ENCODE data around the gene SLC39A2. TPM values are rescaled to one million over a fixed set of nuclear protein-coding genes. Genes with fewer than 3 reads are reported as not detected.

SLC39A2 gene
- total and polyA plus RNA-seq, 9 of the 15 experiments (the other 6 are each of a cell fraction or from before 2014, with no cell fraction given) = 0.06 to 0.09 TPM; not detected in 7

DNA sequence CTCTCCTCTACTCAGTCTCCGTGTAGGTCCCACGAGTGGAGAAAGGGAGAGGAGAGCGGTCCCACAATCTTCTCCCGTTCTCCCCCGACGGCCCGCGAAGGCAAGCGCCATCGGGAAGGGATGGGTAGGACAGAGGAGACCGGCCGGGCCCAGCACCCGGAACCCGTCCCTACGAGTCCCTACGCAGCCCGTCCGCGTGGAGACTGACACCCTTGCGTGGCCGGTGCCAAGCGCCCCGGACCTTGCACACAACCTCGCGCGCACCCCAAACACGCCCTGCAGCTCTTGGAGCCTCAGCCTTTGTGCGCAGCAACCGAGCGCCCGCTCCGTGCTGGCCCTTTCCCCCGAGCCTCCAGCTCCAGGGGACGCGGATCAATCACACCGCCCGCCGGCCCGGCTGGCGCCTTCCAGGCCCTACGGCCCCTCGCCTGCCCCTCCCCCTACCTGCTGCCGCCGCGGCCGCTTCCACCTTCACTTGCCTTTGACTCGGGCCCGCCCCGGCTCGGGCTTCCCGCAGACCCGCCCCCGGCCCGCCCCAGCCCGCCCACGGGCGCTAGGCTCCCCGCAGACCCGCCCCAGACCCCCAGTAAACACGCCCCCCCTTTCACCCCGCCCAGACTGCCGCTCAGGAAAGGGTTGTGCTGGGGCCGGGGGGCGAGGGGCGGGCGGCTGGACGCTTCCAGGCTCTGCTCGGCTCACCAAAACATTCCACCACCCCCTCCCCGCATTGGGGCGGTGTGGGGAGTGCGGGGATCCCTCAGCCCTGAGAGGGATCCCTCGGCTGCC lies 25.7 kb downstream of the SLC39A2 start, which contains the start of gene NDRG2:
Gene NDRG2 (minus strand): TSS at position 477 of the 786 bp plus-strand sequence. CDS start 1,746 bp downstream, outside the sequence.
- ChIA-PET POLR2A (interaction anchor here (0.9 to 2.6 kb wide), 2 partner anchors 10 to 14 kb away, joined by 3 to 12 read pairs; no protein-coding TSS in a partner anchor), CTCF (ENCODE audit: low intra/inter-chr PET ratio) (no interaction called here)
- FAIRE-seq (no peak), ATAC-seq (peak; percentile 90), DNase-seq (ENCODE audit: extremely low read depth in 1 of 4, low spot score in 3 of 4) (peak; percentile 85 to 92 (median 91))
- BruUV-seq (replicated peaks) = TSS peak; percentile 67
- peaks cover 15% of the 10 kb centered on the region; the same call in 1 of the 3 replicates for H3K36me3 ChIP-seq (ENCODE audit: control insufficient read depth, insufficient read depth, low read length)
- H3K27me3 ChIP-seq (ENCODE audit: control insufficient read depth in 2 of 2, insufficient read depth in 2 of 2, low read length in 2 of 2) = no peaks in the 10 kb centered on the region
- H3K79me2 ChIP-seq (ENCODE audit: control insufficient read depth, insufficient read depth, low read length) = peaks cover 21% of the 10 kb centered on the region
- no peaks in the 10 kb centered on the region for H3K9me3 ChIP-seq (replicated peaks; ENCODE audit: control insufficient read depth, insufficient read depth, low read depth, low read length)
- intact Hi-C loops (cut with micrococcal nuclease) = no loop called here
- H3K4me2 ChIP-seq (ENCODE audit: insufficient read depth, low read length) = peak within 1 kb of the TSS; percentile 82
- H3K9me1 ChIP-seq (ENCODE audit: control insufficient read depth, insufficient read depth, low read length) = peaks cover 2% of the 10 kb centered on the region
- no peaks in the 10 kb centered on the region for H4K20me1 ChIP-seq (replicated peaks; ENCODE audit: control insufficient read depth, insufficient read depth, low read length)
- in situ Hi-C loops (cut with MboI) = no loop called here
- H3K27ac ChIP-seq (ENCODE audit: extremely low read depth, low read depth, low read length) = peak within 1 kb of the TSS; percentile 80
- H3K9ac ChIP-seq (ENCODE audit: insufficient read depth in 1 of 2, low read depth in 2 of 2, low read length in 2 of 2) = peak within 1 kb of the TSS; percentile 77 to 92
- 2% methylated on average over 17 of the region's 72 CpGs for WGBS (ENCODE audit: insufficient coverage, low coverage, missing lambda C conversion rate)
- peak within 1 kb of the TSS; percentile 81 for H2AFZ ChIP-seq (ENCODE audit: low read depth, low read length)
- H3K4me1 ChIP-seq (replicated peaks in 1 of 2; ENCODE audit: control insufficient read depth in 2 of 2, insufficient read depth in 2 of 2, low read length in 2 of 2) = peaks cover 35 to 39% of the 10 kb centered on the region in 2 experiments
- H3K4me3 ChIP-seq = peak within 1 kb of the TSS; percentile 66
- TF ChIP-seq BCL6 (CRISPR knock-in tag; IDR thresholded peaks at IDR 0.05) = no peak
- no peak for TF ChIP-seq ZNF282 (CRISPR knock-in tag; IDR thresholded peaks at IDR 0.05)
- TF ChIP-seq, protein P1, sequence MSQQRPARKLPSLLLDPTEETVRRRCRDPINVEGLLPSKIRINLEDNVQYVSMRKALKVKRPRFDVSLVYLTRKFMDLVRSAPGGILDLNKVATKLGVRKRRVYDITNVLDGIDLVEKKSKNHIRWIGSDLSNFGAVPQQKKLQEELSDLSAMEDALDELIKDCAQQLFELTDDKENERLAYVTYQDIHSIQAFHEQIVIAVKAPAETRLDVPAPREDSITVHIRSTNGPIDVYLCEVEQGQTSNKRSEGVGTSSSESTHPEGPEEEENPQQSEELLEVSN (IDR thresholded peaks at IDR 0.05; ENCODE audit: borderline replicate concordance in 1 of 2, extremely low read depth in 1 of 2, insufficient read depth in 1 of 2, insufficient read length in 1 of 2, low read depth in 1 of 2, low read length in 1 of 2, poor library complexity in 1 of 2, severe bottlenecking in 1 of 2) = peak in 1 of 2 experiments; percentile 42
- no peak for TF ChIP-seq CBX5 (IDR thresholded peaks at IDR 0.05; ENCODE audit: borderline replicate concordance, low read depth)
- TF ChIP-seq, protein P2, sequence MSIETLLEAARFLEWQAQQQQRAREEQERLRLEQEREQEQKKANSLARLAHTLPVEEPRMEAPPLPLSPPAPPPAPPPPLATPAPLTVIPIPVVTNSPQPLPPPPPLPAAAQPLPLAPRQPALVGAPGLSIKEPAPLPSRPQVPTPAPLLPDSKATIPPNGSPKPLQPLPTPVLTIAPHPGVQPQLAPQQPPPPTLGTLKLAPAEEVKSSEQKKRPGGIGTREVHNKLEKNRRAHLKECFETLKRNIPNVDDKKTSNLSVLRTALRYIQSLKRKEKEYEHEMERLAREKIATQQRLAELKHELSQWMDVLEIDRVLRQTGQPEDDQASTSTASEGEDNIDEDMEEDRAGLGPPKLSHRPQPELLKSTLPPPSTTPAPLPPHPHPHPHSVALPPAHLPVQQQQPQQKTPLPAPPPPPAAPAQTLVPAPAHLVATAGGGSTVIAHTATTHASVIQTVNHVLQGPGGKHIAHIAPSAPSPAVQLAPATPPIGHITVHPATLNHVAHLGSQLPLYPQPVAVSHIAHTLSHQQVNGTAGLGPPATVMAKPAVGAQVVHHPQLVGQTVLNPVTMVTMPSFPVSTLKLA (conservative IDR thresholded peaks at IDR 0.05) = peak in 1 of 2 experiments; percentile 52; a peak in 1 of 4 replicates
- TF ChIP-seq KLF6 (CRISPR knock-in tag; IDR thresholded peaks at IDR 0.05; ENCODE audit: borderline replicate concordance) = no peak
- TF ChIP-seq, protein P3, sequence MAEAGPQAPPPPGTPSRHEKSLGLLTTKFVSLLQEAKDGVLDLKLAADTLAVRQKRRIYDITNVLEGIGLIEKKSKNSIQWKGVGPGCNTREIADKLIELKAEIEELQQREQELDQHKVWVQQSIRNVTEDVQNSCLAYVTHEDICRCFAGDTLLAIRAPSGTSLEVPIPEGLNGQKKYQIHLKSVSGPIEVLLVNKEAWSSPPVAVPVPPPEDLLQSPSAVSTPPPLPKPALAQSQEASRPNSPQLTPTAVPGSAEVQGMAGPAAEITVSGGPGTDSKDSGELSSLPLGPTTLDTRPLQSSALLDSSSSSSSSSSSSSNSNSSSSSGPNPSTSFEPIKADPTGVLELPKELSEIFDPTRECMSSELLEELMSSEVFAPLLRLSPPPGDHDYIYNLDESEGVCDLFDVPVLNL (CRISPR knock-in tag; IDR thresholded peaks at IDR 0.05; ENCODE audit: low read depth) = no peak
- TF ChIP-seq RBM34 (IDR thresholded peaks at IDR 0.05; ENCODE audit: borderline replicate concordance, insufficient read depth, low read length) = no peak
- TF ChIP-seq SUPT5H (IDR thresholded peaks at IDR 0.05) = peak; percentile 52; the same call in 1 of the 2 replicates
- TF ChIP-seq RBFOX2 (IDR thresholded peaks at IDR 0.05; ENCODE audit: low read depth, low read length) = peak; percentile 79
- TF ChIP-seq ESRRA (IDR thresholded peaks at IDR 0.05; ENCODE audit: borderline replicate concordance, low read depth) = peak; percentile 73
- TF ChIP-seq POLR2H (tag; IDR thresholded peaks at IDR 0.05; ENCODE audit: low read depth) = peak; percentile 47
- TF ChIP-seq RFX5 (IDR thresholded peaks at IDR 0.05; ENCODE audit: low read depth, low read length) = no peak
- peak; percentile 35 for TF ChIP-seq SRSF7 (optimal IDR thresholded peaks at IDR 0.05; ENCODE audit: low read depth, low read length)

Measured in K562 (cell line).